C4-2B (cell line): ENCODE results near the gene RRH.
"Not testable (repeated sequence)": the region's sequence is repeated elsewhere in the genome, so short reads cannot be mapped to it uniquely, and the experiment has no call there.

Experiments used
- H3K27ac ChIP-seq: fragments of 450-650 bp; 2 replicates; pipeline ENCODE4 v1.5.1; 2017
- ZFX ChIP-seq: fragments of 450-650 bp; IDR thresholded peaks from 2 replicates; pipeline ENCODE4 v1.6.1; 2017
- TF ChIP-seq, protein P1 (sequence below): fragments of 450-650 bp; conservative IDR thresholded peaks from 2 replicates; pipeline ENCODE4 v1.5.1; 2017; ENCODE audit warnings: mild to moderate bottlenecking

Gene RRH

DNA sequence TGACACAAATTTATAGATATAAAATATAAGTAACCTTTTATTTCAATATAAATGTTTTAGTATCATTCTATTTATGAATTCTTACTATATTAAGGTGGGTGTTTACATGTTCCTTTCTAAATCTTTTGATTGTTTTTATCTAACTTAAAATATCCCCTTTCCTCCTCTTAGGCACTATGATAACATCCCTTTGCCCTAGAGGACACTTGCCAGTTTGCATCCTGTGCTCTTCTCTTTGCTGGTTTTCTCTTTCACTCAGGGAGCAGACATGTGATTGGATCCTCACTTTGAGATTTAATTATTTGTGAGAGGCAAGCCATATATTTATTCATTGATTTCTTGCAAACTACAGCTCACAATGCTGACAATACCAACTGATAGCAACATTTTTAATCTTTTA, 36.4 kb downstream of the RRH start:
- no peak for TF ChIP-seq ZFX
- TF ChIP-seq, protein P1, sequence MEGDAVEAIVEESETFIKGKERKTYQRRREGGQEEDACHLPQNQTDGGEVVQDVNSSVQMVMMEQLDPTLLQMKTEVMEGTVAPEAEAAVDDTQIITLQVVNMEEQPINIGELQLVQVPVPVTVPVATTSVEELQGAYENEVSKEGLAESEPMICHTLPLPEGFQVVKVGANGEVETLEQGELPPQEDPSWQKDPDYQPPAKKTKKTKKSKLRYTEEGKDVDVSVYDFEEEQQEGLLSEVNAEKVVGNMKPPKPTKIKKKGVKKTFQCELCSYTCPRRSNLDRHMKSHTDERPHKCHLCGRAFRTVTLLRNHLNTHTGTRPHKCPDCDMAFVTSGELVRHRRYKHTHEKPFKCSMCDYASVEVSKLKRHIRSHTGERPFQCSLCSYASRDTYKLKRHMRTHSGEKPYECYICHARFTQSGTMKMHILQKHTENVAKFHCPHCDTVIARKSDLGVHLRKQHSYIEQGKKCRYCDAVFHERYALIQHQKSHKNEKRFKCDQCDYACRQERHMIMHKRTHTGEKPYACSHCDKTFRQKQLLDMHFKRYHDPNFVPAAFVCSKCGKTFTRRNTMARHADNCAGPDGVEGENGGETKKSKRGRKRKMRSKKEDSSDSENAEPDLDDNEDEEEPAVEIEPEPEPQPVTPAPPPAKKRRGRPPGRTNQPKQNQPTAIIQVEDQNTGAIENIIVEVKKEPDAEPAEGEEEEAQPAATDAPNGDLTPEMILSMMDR, result no peak
- no peak overlapping the region for H3K27ac ChIP-seq

DNA sequence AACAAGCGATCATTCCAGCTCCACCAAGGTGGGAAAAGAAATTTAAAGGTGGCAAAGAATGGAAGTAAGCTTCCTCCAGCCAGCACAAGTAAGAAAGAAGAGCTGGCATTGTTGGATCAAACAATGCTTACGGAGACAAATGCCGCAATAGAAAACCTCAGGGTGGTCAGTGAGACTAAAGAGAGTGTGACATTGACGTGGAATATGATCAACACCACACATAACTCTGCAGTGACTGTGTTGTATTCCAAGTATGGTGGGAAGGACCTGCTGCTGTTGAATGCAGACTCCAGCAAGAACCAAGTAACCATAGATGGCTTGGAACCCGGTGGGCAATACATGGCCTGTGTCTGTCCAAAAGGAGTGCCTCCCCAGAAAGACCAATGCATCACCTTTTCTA, 42.3 kb downstream of the RRH start:
- H3K27ac ChIP-seq, result no peak overlapping the region
- TF ChIP-seq ZFX, result no peak
- TF ChIP-seq, protein P1, result no peak

DNA sequence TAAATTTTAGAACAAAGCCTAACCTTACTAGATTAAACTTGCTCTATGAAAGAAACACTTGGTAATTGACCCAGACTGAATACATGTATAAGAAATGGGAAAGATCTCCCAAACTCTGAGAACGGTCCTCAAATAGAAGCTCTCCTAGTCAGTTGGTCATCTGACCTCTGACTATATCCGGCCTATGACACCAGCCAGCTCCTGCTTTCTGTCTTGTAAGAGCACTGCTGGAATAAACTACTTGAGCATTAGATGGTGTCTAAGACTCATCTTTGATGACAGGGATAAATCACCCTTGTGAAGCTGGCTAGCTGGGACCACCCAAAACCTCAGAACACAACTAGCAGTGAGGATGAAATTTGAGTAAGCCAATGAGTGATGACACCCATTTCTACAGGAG, 44.3 kb downstream of the RRH start:
- peak overlapping the region; percentile 92; the same call in 1 of the 2 replicates for H3K27ac ChIP-seq
- TF ChIP-seq, protein P1, result no peak
- TF ChIP-seq ZFX, result no peak

GRCh38 chr4:109872950-109873656, 45.3 kb downstream of the RRH start:
- peak overlapping the region; percentile 92 for H3K27ac ChIP-seq
- TF ChIP-seq, protein P1, result no peak
- TF ChIP-seq ZFX, result no peak

- TF ChIP-seq, protein P1, result peak; percentile 33
- TF ChIP-seq ZFX, result no peak
These were observed 46.2 kb downstream of the RRH start for GRCh38 chr4:109873791-109874514.

GRCh38 chr4:109875106-109875505, 47.3 kb downstream of the RRH start:
- peak overlapping the region; percentile 92 for H3K27ac ChIP-seq
- TF ChIP-seq ZFX, result no peak
- TF ChIP-seq, protein P1, result no peak

More at GRCh38 chr4:109873791-109874514, 46.2 kb downstream of the RRH start:
- peak overlapping the region; percentile 92 for H3K27ac ChIP-seq

DNA sequence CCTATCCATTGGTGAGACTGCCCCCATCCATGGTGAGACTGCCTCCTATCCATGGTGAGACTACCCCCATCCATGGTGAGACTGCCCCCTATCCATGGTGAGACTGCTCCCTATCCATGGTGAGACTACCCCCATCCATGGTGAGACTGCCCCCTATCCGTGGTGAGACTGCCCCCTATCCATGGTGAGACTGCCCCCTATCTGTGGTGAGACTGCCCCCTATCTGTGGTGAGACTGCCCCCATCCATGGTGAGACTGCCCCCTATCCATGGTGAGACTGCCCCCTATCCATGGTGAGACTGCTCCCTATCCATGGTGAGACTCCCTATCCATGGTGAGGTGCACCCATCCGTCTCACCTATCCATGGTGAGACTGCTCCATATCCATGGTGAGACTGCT, 47.8 kb downstream of the RRH start:
- H3K27ac ChIP-seq, result not testable (repeated sequence)
